GM19455 (cell line): Measurements from ENCODE around the gene MAP7D1.
"Not testable (repeated sequence)": the region's sequence is repeated elsewhere in the genome, so short reads cannot be mapped to it uniquely, and the experiment has no call there.

Source experiments
- ATAC-seq: cut with Tn5 transposase; IDR thresholded peaks from one replicate; pipeline ENCODE4 v1.9.1; 2021; ENCODE audit not compliant: unreplicated experiment

Gene MAP7D1

DNA sequence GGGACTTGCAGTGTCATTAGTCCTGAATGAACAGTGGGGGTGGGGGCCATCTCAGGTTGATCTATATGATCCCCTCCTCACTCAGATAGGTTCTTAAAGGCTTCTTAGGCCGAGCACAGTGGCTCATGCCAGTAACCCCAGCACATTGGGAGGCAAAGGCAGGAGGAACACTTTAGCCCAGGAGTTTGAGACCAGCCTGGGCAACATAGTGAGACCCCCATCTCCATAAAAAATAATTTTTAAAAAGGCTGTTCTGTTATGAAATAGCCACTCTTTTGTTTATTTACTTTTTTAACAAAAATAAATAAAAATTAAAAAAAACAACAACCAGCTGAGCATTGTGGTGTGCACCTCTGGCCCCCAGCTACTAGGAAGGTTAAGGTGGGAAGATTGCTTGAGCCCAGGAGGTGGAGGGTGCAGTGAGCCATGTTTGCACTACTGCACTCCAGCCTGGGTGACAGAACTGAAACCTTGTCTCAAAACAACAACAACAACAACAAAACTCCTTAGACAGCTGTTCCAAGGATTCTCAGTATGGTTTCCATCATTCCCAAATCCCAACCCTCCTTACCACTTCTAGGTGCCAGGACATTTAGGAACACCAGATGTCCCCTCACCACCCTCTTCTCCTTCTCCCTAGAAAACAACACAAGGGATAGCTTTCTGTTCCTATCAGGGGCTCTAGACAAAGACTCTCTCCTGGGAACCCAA lies 4.7 kb upstream of the MAP7D1 start:
- ATAC-seq: no peak

DNA sequence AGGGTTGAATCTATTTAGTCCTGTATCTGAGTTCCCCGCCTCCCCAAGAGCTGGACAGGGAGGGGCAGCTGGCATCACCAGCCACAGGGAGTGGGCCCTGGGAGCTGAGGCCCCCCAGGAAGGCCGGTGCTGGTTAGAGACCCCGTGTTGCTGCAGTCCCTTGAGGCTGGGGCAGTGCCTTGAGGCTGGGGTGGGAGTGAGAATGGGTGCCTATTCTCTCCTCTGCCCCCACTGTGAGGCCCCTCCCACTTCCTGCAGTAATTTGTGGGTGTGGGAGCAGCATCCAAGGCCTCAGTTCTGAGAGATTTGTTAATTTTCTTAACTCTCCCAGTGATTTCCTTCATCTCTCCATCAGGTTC lies 4.1 kb upstream of the MAP7D1 start:
- no peak for ATAC-seq

DNA sequence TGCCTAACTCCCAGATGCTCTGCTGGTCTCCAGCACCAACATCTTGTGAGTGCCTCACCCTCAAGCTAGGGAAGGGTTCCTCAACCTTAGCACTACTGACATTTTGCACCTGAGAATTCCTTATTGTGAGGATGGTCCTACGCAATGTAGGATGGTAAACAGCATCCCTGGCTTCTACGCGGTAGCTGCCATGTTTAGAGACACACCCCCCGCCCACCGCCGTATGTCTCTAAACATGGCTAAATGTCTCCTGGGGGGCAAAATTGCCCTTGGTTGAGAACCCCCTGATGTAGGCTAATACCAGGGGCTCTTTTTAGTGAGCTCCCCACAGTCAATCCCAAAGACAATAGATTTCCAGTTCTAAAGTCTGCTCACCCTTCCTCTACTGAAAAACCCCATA lies 2.5 kb upstream of the MAP7D1 start:
- ATAC-seq: no peak

DNA sequence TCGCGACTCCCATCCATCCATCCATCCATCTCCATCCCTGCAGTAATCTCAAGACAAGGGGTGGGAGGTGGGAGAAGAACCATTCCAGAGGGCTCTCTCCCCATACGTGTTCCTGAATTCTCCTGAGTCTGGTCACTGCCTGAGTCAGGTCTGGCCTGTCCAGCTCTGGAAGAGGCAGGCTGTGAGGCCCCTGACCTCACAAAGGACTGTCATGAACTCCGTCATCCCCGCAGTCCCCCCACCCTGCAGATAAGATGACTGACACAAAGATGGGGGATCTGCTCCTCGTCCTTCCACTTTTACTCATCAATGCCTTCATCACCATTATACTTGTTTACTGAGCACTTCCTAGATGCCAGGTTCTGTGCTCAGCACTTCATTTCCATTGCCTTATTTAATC lies 1.6 kb upstream of the MAP7D1 start:
- no peak for ATAC-seq

DNA sequence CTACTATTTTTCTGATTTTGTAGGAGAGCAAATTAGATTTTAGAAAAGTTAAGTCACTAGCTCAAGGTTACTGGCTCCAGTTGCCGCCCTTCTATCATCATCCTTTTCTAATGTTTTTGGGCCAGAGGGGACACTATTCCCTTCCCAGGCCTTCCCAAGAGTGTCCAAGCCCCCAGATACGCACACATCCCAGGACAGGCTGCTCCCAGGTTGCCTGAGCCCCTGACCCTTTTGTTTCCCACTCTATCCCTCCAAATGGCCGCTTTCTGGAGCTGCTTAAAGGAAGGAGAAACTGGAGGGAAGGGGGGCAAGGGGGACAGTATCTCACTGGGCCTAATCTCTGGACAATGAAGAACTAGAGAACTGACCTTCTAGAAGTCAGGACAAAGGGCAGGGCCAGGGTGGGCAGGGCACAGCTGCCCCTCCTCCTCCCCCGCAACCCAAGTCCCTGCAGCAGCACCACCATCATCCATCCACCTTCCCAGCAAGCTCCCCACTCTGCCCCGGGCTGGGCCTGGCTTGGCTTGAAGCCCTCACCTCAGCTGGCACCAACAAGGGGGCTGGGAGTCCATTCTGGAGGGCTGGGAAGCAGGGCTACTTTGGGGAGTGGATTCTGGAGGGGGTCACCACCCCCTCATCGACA lies 1.1 kb upstream of the MAP7D1 start:
- no peak for ATAC-seq

DNA sequence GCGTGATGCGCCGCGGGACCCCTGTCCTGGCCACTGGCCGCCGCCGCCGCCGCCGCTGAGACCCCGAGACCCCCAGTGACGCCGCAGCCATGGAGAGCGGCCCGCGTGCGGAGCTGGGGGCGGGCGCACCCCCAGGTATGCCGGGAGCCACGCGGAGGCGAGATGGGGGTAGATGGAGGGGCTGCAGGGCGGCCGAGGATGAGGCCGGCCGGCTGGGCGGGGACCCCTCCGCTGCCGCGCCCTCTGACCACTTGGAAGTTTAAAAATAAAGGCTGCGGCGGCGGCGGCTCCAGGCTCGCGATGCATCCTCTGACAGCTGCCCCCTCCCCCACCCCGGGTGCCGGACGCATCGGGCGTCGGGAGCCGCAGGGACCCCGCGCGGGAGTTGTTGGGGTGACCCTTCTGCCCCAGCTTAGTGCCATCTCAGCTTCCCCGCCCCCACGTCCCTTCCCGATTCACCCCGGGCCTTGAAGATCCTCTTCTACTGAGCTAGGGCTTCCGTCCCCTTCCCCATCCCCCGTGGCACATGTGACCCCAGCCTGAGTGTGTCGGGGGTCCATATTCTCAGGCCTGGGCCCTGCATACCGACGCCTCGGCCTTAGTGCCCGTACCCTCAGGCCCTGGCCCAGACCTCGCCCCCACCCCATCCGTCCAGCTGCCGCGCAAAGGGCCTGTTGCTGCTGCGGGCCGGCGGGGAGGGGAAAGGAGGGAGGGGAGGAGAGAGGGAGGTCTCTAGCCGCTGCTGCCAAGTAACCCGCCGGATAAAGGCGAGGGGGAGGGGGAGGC lies 562 bp downstream of the MAP7D1 start:
- ATAC-seq: no peak

DNA sequence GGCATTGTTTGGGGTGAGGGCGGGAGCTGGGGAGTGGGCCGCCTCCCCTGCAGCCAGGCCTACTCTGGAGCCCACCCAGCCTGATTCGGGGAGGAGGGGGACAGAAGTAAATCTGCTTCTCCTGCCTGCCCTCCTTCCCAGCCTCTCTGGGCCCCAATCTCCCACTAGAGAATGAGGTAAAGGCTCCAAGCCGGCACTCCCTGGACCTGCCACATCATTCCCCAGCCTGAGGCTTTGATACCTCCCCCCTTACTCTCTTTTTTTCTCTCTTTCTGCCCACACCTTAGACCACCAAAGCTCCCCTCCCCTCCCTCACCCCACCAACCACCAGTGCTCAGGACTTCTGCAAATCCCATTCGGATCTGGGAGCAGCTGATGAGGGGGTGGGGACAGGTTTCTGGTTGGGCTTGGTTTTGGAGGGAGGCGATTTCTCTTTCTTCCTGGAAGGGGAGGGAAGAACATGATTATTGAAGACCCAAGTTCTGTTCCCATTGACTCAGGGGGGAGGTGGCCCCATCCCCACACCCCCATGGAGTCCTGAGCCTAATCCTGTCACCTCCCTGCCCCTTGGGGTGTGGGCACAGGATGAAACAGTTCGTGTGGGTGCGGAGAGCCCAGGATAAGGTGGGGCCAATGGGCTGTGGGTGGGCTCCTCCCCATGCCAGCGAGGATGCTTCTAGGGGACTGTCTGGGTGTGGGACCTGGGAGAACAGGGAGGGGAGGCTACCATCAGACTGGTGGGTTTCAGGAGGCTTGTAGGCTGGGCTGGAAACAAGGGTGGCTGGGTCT lies 1.3 kb downstream of the MAP7D1 start:
- ATAC-seq: no peak

DNA sequence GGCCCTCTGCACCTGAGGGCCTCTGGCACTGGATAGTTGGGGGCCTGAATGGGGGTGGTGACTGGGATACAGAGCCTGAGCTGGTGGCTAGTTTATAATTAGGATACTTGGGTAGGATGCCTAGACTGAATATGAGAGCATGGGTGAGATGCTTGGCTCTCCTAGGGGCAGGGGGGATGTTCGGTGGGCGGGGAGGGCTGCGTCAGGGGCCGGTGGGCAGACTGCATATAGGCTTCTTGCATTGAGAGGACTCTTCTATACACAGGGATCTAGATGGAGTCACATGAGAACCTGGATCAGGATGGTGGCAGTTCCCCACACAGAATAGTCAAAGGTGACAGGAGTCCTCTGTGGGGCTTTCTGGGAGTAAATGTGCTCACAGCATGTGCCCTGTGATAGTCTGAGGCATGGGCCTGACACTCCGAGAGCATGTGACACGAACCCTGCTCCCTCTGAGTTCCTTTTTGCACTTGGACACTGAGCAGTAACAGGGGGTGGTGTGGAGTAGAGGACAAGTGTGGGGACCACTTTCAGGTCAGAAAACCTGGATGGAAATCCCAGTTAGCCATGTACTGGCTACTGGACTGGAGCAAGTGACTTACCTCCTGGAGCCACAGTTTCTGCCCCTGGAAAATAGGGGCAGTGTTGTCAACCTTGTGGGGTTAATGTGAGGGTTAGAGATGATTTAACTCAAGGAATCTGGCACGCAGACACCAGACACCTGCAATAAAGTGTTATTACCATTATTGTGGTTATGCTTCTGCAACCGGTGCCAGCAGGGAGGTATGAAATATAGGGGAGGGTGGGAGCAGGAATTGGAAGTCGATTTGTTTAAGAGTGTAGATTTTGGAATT lies 2.2 kb downstream of the MAP7D1 start:
- ATAC-seq: no peak

DNA sequence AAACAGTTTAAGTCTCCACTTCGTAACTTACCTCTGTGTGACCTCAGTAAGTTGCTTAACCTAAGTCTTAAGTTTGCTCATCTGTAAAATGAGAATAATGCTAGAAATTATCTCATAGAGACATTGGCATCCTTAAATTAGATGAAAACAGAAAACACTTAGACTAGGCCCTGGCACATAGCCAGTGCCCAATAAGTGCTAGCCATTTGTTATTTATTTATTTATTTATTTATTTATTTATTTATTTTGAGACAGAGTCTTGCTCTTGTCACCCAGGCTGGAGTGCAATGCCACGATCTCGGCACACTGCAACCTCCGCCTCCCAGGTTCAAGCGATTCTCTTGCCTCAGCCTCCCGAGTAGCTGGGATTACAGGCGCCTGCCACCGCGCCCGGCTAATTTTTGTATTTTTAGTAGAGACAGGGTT lies 2.9 kb downstream of the MAP7D1 start:
- ATAC-seq: not testable (repeated sequence)

DNA sequence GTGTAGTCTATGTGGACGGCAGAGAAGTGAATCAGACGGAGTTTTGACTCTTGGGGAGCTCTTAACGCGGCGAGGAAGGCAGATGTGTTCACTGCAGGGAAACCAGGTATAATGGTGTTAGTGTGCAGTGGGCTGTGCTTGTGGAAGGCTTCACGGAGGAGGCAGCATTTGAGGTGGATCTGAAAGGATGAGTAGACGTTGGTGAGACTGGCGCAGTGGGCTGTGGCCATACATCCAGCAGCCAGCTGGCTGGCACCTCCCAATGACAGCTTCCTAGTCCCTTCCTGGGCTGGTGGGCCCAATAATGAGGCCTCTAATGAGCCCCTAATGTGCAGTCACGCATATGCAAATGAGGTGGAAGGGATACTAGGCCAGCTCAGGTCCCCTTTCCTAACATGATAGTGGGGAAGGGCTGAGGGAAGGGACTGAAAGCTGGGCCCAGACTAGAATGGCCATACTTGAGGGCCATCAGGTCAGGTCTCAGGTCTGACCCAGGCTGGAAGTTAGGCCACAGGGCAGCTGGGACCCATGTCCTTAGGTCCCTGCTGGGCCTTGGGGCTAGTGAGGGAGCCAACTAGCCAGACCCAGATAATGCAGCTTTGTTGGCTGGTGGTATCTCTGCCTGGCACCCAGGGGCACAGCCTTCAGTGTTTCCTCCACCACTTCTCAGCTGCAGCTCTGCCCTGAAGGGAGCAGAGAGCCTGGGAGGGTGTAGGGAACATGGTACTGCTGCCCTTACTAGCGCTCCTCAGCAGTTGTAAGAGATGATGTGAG lies 3.8 kb downstream of the MAP7D1 start:
- no peak for ATAC-seq

DNA sequence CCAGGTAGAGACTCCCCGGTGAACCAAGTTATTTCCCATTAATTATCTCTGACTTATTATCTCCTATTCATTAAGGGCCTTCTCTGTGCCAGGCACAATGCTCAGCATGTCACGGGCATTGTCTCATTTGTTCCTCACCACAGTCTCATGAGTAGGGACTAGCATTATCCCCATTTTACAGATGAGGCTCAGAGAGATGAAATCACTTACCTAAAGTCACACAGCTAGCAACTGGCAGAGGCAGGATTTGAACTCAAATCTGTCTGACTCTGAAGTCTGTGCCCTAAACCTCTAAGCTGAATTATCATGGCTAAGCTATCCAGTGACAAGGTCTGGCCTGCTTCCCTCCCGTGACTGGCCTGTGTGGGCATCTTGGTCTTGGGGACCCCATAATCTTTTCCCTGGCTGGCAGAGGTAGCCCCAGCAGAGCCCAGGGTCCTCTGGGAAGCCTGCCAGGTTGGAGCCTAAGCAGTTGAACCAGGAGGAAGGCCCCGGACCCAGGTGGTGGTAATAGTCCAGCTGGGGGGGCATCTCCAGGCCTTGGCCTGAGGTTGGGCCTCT lies 4.5 kb downstream of the MAP7D1 start:
- ATAC-seq: no peak

DNA sequence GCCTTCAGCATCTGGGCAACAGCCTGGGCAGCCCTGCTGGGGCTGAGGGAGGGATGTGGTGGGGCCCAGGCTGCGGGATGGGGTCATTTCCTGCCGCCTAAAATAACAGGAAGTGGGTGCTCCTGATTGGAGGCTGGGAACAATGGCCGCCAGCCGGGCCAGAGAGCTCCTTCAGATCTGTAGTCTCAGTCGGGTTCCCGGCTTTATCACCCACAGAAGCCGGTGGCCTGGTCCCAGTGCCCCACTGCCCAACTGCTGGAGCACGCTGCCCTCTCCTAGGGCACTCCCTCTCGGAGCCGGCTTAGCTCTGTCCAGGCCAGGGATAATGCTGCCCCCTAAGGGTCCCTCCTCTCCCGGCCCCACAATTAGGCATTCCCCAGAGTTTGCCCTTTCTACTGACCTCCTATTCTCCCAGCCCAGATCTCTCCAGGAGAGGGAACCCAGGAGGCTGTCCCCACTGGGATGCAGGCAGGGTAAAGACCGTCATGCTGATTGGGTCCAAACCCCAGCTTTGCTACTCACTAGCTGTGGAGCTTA lies 5.1 kb downstream of the MAP7D1 start:
- no peak for ATAC-seq

DNA sequence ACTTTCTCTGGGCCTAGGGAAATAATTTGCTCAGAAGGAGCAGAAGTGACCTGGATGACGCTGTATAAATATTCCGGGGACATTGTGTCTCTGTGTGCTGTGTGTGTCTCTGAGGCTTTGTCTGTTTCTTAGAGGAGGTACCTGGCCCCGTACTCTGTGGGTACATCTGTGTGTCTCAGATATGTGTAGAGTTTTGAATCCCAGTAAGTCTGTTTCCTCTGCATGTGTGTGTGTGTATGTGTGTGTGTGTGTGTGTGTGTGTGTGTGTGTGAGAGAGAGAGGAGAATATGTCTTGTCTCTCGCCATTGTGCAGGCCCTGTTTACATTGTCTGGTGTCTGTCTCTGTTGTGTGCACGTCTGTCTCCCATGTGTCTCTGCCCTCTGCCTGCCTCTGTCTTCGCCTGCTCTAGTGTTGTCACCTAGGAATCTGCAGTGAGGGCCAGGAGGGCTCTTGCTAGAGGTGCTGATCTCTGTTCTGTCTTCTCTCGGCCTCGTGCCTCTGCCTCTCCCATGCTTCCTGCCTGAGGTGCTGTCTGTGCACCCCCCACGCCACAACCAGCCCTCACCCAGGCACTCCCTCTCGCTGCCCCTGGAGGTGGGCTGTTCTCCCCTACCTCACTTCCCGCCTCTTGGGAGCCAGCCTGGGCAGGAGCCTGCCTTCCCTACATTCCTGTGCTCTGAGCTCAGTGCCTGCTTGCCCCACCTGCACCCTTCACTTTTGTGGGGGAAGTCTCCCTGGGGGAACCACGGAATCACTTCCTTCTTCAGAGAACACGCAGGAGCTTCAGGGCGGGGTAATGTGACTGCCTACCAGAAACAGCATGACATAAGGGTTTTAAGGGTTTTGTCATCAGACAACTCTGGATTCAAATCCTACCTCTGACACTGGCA lies 5.9 kb downstream of the MAP7D1 start:
- no peak for ATAC-seq

DNA sequence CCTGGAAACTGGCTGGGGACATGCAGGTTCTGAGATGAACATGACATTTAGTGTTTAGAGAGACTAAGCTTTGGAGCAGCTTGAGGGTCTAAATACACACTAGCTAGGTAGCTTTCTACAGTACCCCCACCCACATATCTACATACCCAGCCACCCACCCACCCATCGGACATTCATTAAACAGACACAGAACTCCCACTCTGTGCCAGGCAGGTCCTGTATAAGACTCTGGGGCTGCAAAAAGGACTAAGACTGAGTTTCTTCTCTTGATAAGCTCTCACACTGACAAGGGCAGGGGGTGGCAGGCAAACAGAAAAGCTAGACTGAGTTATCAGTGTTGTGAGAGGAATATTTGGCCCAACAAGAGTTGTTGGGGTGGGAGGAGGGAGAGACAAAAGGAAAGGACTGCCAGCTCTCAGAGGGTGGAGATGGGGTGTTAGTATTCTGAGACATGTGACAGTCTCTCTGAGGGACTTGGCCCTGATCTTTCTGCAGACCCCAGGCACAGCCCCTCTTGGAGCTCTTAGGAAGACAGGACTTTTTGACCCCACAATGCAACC lies 6.8 kb downstream of the MAP7D1 start:
- no peak for ATAC-seq

DNA sequence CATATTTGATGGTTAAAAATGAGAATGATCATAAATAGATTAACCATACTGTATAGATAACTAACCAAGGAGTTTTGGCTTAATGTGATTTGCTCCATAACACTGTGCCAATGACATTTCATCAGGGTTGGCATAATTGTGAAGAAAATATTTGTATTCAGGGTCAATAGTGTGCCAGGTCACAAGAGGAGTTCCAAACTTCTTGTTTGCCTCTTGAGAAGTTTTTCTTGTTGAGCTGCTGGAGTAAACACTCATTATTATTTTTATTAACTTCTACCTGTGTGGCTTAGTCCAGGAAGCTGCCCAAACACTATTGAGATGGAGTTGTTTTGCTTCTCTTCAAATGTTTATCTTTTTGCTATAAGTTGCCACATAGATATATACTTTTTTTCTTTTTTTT lies 7.5 kb downstream of the MAP7D1 start:
- no peak for ATAC-seq

DNA sequence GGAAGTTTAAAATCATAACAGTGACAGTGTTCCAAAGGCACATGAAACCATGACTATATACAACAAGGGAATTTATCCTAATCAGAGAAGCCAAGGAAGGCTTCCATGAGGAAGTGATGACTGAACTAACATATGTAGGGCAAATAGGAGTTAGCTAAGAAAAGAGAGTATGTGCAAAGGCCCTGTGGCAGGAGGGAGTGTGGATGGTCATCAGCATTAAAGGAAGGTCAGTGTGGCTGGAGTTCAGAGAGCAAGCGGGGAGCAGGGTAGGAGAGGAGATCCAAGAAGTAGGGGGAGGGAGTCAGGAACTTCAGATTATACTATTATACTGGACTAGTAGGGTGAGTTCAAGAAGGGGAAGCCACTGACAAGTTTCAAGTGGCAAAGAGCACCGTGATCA lies 8.4 kb downstream of the MAP7D1 start:
- ATAC-seq: no peak

DNA sequence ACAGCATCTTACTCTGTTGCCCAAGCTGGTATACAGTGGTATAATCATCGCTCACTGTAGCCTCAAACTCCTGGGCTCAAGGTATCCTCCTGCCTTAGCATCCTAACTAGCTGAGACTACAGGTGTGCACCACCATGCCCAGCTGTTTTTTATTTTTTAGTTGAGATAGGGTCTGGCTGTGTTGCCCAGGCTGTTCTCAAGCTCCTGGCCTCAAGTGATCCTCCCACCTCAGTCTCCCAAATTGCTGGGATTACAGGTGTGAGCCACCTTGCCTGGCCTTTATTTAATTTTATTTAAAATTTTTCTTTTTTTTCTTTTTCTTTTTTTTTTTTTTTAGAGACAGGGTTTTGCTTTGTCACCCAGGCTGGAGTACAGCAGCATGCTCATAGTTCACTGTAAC lies 9.2 kb downstream of the MAP7D1 start:
- no peak for ATAC-seq

DNA sequence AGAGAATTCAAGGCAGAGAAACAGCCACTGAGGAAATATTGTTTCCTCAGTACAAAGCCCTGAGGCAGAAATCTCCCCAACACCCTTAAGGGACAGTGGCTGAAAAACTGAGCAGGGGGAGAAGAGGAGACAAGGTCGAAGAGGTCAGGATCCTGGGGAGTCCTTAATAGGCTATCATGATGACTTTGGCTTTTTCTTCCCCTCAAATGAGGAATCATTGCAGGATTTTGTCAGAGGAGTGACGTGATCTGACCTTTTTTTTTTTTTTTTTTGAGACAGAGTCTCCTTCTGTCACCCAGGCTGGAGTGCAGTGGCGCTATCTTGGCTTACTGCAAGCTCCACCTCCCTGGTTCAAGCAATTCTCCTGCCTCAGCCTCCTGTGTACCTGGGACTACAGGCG lies 10.2 kb downstream of the MAP7D1 start:
- no peak for ATAC-seq
